ENCODE measurements around the gene TNFRSF1B. TPM values are rescaled to one million over a fixed set of nuclear protein-coding genes. Genes with fewer than 3 reads are reported as not detected.
A peak's percentile ranks its signal among the peaks of the same experiment; 100 is the strongest.
"Not testable (repeated sequence)": the region's sequence is repeated elsewhere in the genome, so short reads cannot be mapped to it uniquely, and the experiment has no call there.

Gene TNFRSF1B
- total RNA-seq, 6 donors from 2014 or later, result 28.3 to 113 (median 58.5) TPM

GRCh38 chr1:12208764-12209494 is 42.1 kb downstream of the TNFRSF1B start:
- Histone ChIP-seq H3K4me1 (peaks cover 0 to 13% (median 11%) of the 10 kb centered on the region in 4 donors), H3K27ac (peak overlapping the region in 1 of 4 donors; percentile 31), H3K9me3 (no peaks in the 10 kb centered on the region), H3K27me3 (no peaks in the 10 kb centered on the region), H3K4me3 (no peak overlapping the region), H3K36me3 (peaks cover 3 to 27% (median 11%) of the 10 kb centered on the region in 4 donors)
- TF ChIP-seq CTCF (IDR thresholded peaks at IDR 0.05), result peak; percentile 92 to 98 (median 94)
- peak in 1 of 2 donors; percentile 42 for TF ChIP-seq POLR2AphosphoS5 (IDR thresholded peaks at IDR 0.05)
- TF ChIP-seq EP300 (IDR thresholded peaks at IDR 0.05), result no peak
- peak in 1 of 4 donors; percentile 7 for TF ChIP-seq POLR2A (IDR thresholded peaks at IDR 0.05)
- peak; percentile 90 to 94 for ATAC-seq (ENCODE audit: low FRiP score in 2 of 2)
- WGBS, 2 donors, result 22 to 23% methylated on average over 10 to 13 of the region's 14 CpGs
- peak in 1 of 2 donors; percentile 84 for DNase-seq

- Histone ChIP-seq H3K4me1 (peaks cover 0 to 13% (median 11%) of the 10 kb centered on the region in 4 donors), H3K4me3 (no peak overlapping the region), H3K27me3 (no peaks in the 10 kb centered on the region), H3K36me3 (peaks cover 3 to 23% (median 11%) of the 10 kb centered on the region in 4 donors), H3K27ac (peak overlapping the region in 1 of 4 donors; percentile 31), H3K9me3 (no peaks in the 10 kb centered on the region)
- 67 to 75% methylated on average over 1 to 3 of the region's 3 CpGs for WGBS, 2 donors
- no peak for TF ChIP-seq EP300 (IDR thresholded peaks at IDR 0.05)
- no peak for TF ChIP-seq POLR2A (IDR thresholded peaks at IDR 0.05)
- TF ChIP-seq CTCF (IDR thresholded peaks at IDR 0.05), result no peak
- ATAC-seq (ENCODE audit: low FRiP score in 2 of 2), result no peak
- no peak for DNase-seq
Measured at GRCh38 chr1:12209495-12209832, 42.7 kb downstream of the TNFRSF1B start.

GRCh38 chr1:12215118-12215961 is 48.5 kb downstream of the TNFRSF1B start:
- Histone ChIP-seq H3K4me3 (no peak overlapping the region), H3K27ac (no peak overlapping the region), H3K36me3 (no peaks in the 10 kb centered on the region), H3K9me3 (no peaks in the 10 kb centered on the region), H3K27me3 (no peaks in the 10 kb centered on the region), H3K4me1 (no peaks in the 10 kb centered on the region)
- DNase-seq (no peak), ATAC-seq (ENCODE audit: low FRiP score in 2 of 2) (no peak)
- no peak for TF ChIP-seq POLR2A (IDR thresholded peaks at IDR 0.05)
- 91% methylated on average over 12 of the region's 12 CpGs for WGBS, 2 donors

GRCh38 chr1:12219800-12220199 is 53.0 kb downstream of the TNFRSF1B start:
- Histone ChIP-seq H3K4me1 (no peaks in the 10 kb centered on the region), H3K27me3 (no peaks in the 10 kb centered on the region), H3K9me3 (peaks cover 0 to 4% (median 0%) of the 10 kb centered on the region in 4 donors), H3K4me3 (no peak overlapping the region), H3K27ac (no peak overlapping the region), H3K36me3 (no peaks in the 10 kb centered on the region)
- WGBS, 2 donors, result 83 to 91% methylated on average over 4 of the region's 4 CpGs
- no peak for ATAC-seq (ENCODE audit: low FRiP score in 2 of 2)
- no peak for DNase-seq
- TF ChIP-seq EP300 (IDR thresholded peaks at IDR 0.05) (no peak), CTCF (IDR thresholded peaks at IDR 0.05) (no peak), POLR2A (IDR thresholded peaks at IDR 0.05) (no peak), POLR2AphosphoS5 (IDR thresholded peaks at IDR 0.05) (no peak)

GRCh38 chr1:12220890-12221289 is 54.1 kb downstream of the TNFRSF1B start:
- no peak for DNase-seq
- no peak overlapping the region for H3K27ac ChIP-seq
- H3K27me3 ChIP-seq, result no peaks in the 10 kb centered on the region
- no peak for ATAC-seq (ENCODE audit: low FRiP score in 2 of 2)
- H3K9me3 ChIP-seq, result peaks cover 0 to 4% (median 0%) of the 10 kb centered on the region in 4 donors
- H3K36me3 ChIP-seq, result no peaks in the 10 kb centered on the region
- no peaks in the 10 kb centered on the region for H3K4me1 ChIP-seq
- 56 to 74% methylated on average over 2 of the region's 2 CpGs for WGBS, 2 donors
- TF ChIP-seq POLR2A (IDR thresholded peaks at IDR 0.05), result no peak
- H3K4me3 ChIP-seq, result no peak overlapping the region

GRCh38 chr1:12222700-12223099 is 55.9 kb downstream of the TNFRSF1B start:
- H3K27me3 ChIP-seq; ATAC-seq (ENCODE audit: low FRiP score in 2 of 2); H3K36me3 ChIP-seq; H3K27ac ChIP-seq; H3K4me3 ChIP-seq; H3K4me1 ChIP-seq; DNase-seq; H3K9me3 ChIP-seq: not testable (repeated sequence)
- 100% methylated on average over 1 of the region's 1 CpG for WGBS, 2 donors

- H3K4me3 ChIP-seq; H3K36me3 ChIP-seq; H3K9me3 ChIP-seq; DNase-seq; H3K27me3 ChIP-seq; ATAC-seq (ENCODE audit: low FRiP score in 2 of 2); H3K4me1 ChIP-seq; H3K27ac ChIP-seq: not testable (repeated sequence)
- WGBS, 2 donors, result 91 to 92% methylated on average over 6 of the region's 6 CpGs
Measured at GRCh38 chr1:12224092-12224491, 57.3 kb downstream of the TNFRSF1B start.
